ENCODE data around the gene HERC3. TPM values are rescaled to one million over a fixed set of nuclear protein-coding genes. Genes with fewer than 3 reads are reported as not detected.

Gene HERC3
- total and polyA plus RNA-seq, 2 of the 13 experiments (the other 11 are each of a cell fraction or from before 2014, with no cell fraction given) = 3.8 to 6.2 TPM

GRCh38 chr4:88585917-88586316, 6.4 kb upstream of the HERC3 start (continued):
- TF ChIP-seq ZNF770 (CRISPR knock-in tag; IDR thresholded peaks at IDR 0.05) (no peak), HOXA7 (CRISPR knock-in tag; IDR thresholded peaks at IDR 0.05) (no peak), XRCC5 (optimal IDR thresholded peaks at IDR 0.05; ENCODE audit: low read length) (no peak), ZKSCAN1 (IDR thresholded peaks at IDR 0.05; ENCODE audit: low read length) (no peak), ZBTB4 (CRISPR knock-in tag; IDR thresholded peaks at IDR 0.05; ENCODE audit: borderline replicate concordance) (no peak), KDM6A (CRISPR knock-in tag; IDR thresholded peaks at IDR 0.05; ENCODE audit: low read depth) (no peak)
- TF ChIP-seq, protein P1, sequence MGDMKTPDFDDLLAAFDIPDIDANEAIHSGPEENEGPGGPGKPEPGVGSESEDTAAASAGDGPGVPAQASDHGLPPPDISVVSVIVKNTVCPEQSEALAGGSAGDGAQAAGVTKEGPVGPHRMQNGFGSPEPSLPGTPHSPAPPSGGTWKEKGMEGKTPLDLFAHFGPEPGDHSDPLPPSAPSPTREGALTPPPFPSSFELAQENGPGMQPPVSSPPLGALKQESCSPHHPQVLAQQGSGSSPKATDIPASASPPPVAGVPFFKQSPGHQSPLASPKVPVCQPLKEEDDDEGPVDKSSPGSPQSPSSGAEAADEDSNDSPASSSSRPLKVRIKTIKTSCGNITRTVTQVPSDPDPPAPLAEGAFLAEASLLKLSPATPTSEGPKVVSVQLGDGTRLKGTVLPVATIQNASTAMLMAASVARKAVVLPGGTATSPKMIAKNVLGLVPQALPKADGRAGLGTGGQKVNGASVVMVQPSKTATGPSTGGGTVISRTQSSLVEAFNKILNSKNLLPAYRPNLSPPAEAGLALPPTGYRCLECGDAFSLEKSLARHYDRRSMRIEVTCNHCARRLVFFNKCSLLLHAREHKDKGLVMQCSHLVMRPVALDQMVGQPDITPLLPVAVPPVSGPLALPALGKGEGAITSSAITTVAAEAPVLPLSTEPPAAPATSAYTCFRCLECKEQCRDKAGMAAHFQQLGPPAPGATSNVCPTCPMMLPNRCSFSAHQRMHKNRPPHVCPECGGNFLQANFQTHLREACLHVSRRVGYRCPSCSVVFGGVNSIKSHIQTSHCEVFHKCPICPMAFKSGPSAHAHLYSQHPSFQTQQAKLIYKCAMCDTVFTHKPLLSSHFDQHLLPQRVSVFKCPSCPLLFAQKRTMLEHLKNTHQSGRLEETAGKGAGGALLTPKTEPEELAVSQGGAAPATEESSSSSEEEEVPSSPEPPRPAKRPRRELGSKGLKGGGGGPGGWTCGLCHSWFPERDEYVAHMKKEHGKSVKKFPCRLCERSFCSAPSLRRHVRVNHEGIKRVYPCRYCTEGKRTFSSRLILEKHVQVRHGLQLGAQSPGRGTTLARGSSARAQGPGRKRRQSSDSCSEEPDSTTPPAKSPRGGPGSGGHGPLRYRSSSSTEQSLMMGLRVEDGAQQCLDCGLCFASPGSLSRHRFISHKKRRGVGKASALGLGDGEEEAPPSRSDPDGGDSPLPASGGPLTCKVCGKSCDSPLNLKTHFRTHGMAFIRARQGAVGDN (CRISPR knock-in tag; IDR thresholded peaks at IDR 0.05) = no peak
